CD4-positive, alpha-beta T cell treated with Interleukin-4 for 4 hours (primary cell): ENCODE data around the gene CDYL2.

Experiments
- DNase-seq: peaks from one replicate; pipeline ENCODE4 v3.0.0-alpha.2; 2020

The CDYL2 gene

GRCh38 chr16:80618862-80619648, 185.3 kb downstream of the CDYL2 start:
- no peak for DNase-seq

GRCh38 chr16:80616362-80616761, 188.0 kb downstream of the CDYL2 start:
- DNase-seq = no peak

GRCh38 chr16:80615735-80616134, 188.7 kb downstream of the CDYL2 start:
- no peak for DNase-seq

DNA sequence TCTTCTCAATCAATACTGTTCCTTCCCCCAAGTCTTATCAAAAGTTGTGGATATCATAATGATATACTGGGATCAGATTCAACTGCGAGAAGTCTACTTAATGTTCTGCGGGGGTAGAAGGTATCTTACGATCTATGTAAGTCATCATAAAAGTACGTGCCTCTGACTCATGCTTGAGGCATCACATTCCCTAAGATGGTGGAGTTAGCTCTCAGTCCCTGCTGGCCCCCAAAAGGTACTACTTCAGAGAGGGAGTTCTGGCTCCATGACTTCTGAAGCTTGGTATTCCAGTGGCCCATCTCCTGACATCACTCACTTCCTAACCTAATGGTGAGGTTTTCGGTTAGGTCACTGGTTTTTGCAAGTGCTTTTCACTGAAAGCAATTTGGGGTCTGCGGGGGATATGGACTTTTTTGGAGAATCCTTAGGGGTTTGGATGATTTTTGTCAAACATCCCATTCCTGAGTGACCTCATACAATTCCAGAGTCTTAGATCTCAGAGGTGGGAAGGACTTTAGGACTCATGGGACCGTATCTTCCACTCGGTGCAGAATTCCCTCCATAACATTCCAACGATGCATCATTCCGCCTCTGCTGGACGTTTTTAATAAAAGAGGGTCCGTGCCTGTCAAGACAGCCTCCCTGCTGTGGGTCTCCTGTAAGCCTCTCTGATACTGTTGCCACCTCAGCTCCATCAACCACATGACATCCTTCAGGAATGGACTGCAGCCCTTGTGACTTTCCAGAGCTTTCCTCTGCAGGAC, 189.3 kb downstream of the CDYL2 start:
- DNase-seq = no peak

- no peak for DNase-seq
These were observed 191.9 kb downstream of the CDYL2 start for GRCh38 chr16:80612461-80613017.

DNA sequence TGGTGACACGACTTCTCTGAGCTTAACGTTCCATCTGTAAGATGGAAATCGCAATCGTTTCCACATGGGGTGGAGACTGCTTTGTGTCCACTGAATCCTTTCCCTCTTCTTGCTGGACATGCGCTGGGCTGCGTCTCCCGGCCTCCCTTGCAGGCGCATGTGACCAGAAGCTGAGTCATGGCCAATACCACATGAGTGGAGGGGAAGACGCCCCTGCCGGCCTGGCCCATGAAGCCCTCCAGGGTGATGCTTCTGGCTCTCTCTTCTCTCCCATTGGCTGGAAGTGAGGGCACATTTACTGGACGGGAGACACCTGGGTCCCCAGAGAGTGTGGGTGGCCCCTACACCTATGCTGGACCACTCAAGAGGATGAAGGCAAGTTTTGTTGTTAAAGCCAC, 192.5 kb downstream of the CDYL2 start:
- no peak for DNase-seq

DNA sequence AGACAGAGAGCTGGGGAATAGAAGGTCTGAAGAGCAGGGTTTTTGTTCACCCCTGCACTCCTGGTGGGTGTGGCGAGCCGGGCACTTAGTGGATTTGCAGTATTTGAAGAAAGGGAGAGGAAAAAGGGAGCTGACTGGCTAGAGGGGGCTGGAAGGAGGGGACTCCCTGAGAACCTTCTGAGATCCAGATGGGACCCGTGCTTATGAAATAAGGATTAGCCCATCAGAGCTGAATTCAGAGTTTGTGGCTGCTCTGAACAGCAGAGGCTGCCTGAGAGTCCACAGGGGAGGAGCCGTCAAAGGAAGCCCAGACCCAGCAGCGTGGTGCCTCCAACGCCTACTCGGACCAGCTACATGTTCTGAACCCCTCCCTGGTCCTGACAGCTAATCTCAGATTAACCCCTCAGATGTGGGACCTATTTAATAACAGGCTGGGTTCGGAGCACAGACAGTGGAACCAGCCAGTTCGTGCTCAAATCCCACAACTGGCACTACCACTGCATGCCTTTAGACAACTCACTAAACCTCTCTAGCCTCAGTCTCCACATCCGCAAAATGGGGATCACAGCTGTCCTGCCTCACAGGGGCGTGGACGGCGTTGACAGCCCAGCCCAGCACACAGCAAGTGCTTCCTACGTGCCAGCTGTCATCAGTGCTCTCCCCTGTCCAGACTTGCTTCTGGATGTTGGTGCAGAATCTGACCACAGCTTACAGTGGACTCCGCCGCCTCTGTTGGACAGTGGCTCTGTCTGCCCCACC, 193.0 kb downstream of the CDYL2 start:
- DNase-seq = no peak

DNA sequence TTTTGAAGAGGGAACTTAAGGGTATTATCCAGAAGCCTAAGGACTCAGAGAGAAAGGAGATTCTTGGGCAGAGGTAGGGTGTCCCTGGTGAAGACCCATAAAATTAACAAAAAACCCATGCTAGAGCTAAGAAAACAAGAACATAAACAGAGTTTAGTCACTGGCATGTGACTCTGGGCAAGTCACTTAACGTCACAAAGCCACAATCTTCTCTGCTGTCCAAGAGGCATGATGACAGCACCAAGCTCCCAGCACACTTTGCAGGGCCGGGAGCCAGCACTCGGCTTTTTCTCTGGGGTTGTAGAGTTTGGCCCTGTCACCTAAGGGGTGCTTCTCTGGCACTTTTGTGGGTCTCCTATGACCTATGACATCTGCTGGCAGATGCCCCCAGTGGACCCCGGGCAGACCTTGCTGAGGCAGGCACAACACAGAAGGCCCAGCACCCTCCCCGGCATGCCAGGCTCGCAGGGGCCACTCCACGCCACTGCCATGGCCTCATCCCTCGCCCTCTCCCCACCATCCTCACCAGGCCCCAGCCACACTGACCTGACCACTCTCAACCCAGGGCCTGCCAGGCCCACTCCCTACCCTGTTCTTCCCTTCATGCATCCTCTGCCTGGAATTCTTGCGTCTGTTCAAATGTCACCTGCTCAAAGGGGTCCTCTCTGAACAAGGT, 193.8 kb downstream of the CDYL2 start:
- DNase-seq = no peak

- DNase-seq = no peak
These were observed 195.5 kb downstream of the CDYL2 start for GRCh38 chr16:80608946-80609345.

- DNase-seq = no peak
These were observed 197.2 kb downstream of the CDYL2 start for GRCh38 chr16:80607204-80607603.

GRCh38 chr16:80606221-80606766, 198.1 kb downstream of the CDYL2 start:
- DNase-seq = no peak

DNA sequence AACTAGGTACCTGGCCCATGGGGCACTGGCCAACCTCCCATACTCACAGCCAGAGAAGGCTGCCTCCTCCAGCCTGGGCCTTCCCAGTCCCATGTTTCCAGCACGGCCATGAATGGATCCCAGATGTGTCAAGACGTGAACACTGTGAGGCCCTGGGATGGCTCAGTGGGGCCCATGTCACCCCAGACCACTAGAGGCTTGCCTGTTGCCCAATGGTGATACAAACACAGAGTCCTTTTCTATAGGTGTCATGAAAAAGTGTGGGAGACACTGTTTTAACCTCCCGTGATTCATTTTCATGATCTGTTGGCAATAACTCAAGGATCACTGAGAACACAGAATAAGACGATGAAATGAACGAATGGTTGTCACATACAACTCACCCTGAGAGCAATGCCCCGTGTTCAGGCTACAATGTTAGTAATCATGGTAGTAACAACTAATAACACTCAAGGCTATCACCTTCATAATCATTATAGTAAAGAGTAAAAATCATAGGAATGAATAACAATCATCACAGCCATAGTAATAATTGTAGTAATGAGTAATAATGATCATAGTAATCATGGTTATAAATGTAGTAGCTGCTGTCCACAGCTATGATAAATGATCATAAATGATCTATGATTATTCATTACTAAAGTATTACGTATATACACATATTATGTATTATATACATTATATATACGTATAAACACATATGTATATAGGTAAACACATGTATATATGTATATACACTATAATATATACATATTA, 199.6 kb downstream of the CDYL2 start:
- no peak for DNase-seq

GRCh38 chr16:80602894-80603293, 201.5 kb downstream of the CDYL2 start:
- DNase-seq = no peak

- DNase-seq = no peak
These were observed 203.2 kb downstream of the CDYL2 start for GRCh38 chr16:80601182-80601581.

DNA sequence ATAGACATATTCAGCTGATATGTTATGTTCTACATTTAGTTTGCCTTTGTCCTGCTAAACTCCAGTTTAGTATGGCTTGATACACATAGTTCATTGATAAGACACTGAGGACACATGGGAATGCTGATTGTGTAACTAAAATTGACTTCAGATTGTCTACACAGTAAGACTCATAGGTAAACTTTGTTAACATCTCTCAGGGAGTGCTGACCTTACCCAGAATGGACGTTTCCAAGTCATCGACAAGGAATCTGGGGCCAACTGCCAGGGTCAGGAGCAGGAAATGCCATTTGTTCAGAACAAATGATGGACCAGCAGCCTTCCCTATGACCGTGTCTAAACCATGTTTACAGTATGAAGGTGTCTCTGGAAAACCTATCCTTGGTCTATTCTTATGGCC, 204.9 kb downstream of the CDYL2 start:
- no peak for DNase-seq

- no peak for DNase-seq
These were observed 207.7 kb downstream of the CDYL2 start for GRCh38 chr16:80596507-80597207.

DNA sequence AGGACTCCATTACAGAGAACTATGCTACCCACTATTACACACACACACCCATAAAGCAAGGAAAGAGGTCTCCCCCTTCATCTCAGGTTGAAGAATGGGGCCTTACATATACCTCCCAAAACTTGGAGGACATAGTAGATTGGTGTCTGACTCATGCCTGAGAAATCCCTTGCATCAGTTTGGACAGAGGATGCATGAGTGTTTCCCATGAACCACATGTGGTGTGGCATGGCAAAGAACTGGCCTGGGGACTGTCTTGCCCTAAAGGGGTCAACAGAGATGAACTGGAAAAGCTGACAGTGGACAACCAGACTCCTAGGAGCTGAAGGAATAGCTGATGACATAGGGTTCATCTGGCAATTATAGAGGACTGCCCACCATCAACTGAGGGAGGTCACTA, 209.6 kb downstream of the CDYL2 start:
- DNase-seq = no peak

GRCh38 chr16:80592273-80592672, 212.1 kb downstream of the CDYL2 start:
- no peak for DNase-seq

DNA sequence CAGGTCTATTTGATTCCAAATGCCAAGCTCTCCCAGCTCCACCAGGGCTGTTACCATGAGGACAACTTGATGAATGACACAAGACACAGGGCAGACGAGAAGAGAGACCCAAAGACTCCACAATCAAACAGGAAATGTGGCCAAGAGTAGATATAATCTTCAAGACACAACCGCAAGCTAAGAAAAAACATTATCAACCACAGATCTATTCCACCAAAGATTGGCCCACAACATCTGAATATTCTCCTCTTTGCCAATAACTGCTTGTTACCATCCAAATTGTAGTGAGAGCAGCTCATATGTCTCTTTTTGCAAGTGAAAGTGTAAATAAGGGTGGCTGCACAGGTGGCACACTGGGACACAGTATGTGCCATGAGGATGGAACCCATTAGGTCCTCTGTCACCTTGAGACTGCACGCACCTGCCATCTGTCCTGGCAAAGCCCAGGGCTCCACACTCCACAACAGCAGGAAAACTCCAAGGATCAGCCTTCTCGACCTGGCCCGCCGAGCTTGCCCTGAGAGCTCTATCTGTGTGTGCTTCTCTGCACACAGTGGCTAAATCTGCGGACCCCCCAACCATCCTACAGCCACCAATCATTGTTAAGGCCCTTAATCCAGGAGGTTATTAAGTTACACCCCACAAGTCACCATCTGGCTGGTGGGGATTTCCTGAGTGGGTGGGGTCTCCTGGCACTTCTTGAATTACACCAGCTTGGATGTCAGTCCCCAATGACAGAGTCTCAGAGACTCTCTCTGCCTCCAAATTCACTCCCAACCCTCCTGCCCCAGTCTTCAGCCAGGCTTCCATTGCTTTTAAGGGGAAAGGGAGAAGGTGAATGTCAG, 213.1 kb downstream of the CDYL2 start:
- peak; percentile 77 for DNase-seq

DNA sequence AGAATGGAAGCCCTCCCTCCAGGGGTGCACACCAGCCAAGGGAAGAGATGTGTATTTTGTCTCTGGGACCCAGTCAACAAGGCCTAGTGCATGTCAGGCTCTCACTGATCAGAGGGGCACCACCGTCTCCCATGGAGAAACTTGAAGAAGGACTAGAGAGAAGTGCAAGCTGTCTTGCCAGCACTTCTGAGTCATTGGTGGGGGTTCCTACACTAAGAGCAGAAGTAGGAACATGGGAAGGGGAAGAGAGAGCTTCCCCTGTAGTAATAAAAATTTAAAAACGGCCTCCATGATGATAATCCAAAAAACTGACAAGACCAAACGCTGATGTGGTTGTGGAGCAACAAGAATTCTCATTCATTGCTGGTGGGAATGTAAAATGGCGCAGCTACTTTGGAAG, 217.3 kb downstream of the CDYL2 start:
- DNase-seq = no peak
